Ectodermal cell (in vitro differentiated cells): ENCODE data around the gene SMIM26. TPM values are rescaled to one million over a fixed set of nuclear protein-coding genes. Genes with fewer than 3 reads are reported as not detected.
"Not testable (repeated sequence)": the region's sequence is repeated elsewhere in the genome, so short reads cannot be mapped to it uniquely, and the experiment has no call there.

Source experiments
- H3K27ac ChIP-seq: 2 replicates; pipeline ENCODE4 v1.7.0; 2013; ENCODE audit warnings: mild to moderate bottlenecking, low read depth, low read length; ENCODE audit not compliant: insufficient read depth, poor library complexity, severe bottlenecking
- H3K27me3 ChIP-seq: 2 replicates; pipeline ENCODE4 v1.7.0; 2013; ENCODE audit warnings: mild to moderate bottlenecking, low read length; ENCODE audit not compliant: insufficient read depth, control insufficient read depth, poor library complexity, severe bottlenecking
- H3K36me3 ChIP-seq: one replicate; pipeline ENCODE4 v1.7.0; 2013; ENCODE audit warnings: low read length; ENCODE audit not compliant: control insufficient read depth, insufficient read depth
- H3K4me1 ChIP-seq: one replicate; pipeline ENCODE4 v1.7.0; 2013; ENCODE audit warnings: low read length; ENCODE audit not compliant: control insufficient read depth, insufficient read depth
- H3K4me3 ChIP-seq: 2 replicates; pipeline ENCODE4 v1.7.0; 2013; ENCODE audit warnings: low read depth, low read length, control low read depth; ENCODE audit not compliant: insufficient read depth
- H3K9me3 ChIP-seq: 2 replicates; pipeline ENCODE4 v1.7.0; 2013; ENCODE audit warnings: mild to moderate bottlenecking, low read length, moderate library complexity; ENCODE audit not compliant: control insufficient read depth
- WGBS, 2 experiments: methylation state at CpG; one replicate each; pipeline ENCODE4 v1.1.7; 2013; ENCODE audit warnings: missing lambda C conversion rate in 2 of 2; 5-methylcytosine and 5-hydroxymethylcytosine counted together
- polyA plus RNA-seq, 4 experiments: library from polyadenylated mRNA; stranded (reverse); fragments of 50-300 nt; gene quantifications; one replicate each; pipeline ENCODE4 v1.2.3, GENCODE V29; 2013

SMIM26 gene
- 82.1 TPM for polyA plus RNA-seq (2013, experiment 1 of 4)
- 87.3 TPM for polyA plus RNA-seq (2013, experiment 2 of 4)
- polyA plus RNA-seq (2013, experiment 3 of 4): 106 TPM
- 116 TPM for polyA plus RNA-seq (2013, experiment 4 of 4)

GRCh38 chr20:18566892-18567738, at the start of gene SMIM26:
TSS of gene SMIM26 (plus strand) at chr20:18567432. CDS start at chr20:18567479, 47 bp downstream.
- 1% methylated on average over 49 to 51 of the region's 51 CpGs for WGBS, 2 experiments
- H3K4me1 ChIP-seq: no peaks in the 10 kb centered on the region

GRCh38 chr20:18522066-18522465, 45.2 kb upstream of the SMIM26 start:
- not testable (repeated sequence) for H3K4me3 ChIP-seq, H3K27ac ChIP-seq, H3K4me1 ChIP-seq, H3K27me3 ChIP-seq, H3K9me3 ChIP-seq
- H3K36me3 ChIP-seq: peaks cover 20% of the 10 kb centered on the region
- 82 to 89% methylated on average over 9 of the region's 9 CpGs for WGBS, 2 experiments

More at GRCh38 chr20:18566892-18567738, at the start of gene SMIM26:
- Histone ChIP-seq H3K9me3 (no peaks in the 10 kb centered on the region), H3K27me3 (no peaks in the 10 kb centered on the region), H3K27ac (peak within 1 kb of the TSS; percentile 30), H3K36me3 (peaks cover 12% of the 10 kb centered on the region), H3K4me3 (peak within 1 kb of the TSS; percentile 74)

GRCh38 chr20:18523066-18523465, 44.2 kb upstream of the SMIM26 start:
- WGBS, 2 experiments: 90 to 99% methylated on average over 2 of the region's 2 CpGs
- no peak overlapping the region for H3K27ac ChIP-seq
- no peaks in the 10 kb centered on the region for H3K4me1 ChIP-seq
- peaks cover 24% of the 10 kb centered on the region for H3K36me3 ChIP-seq
- H3K9me3 ChIP-seq: no peaks in the 10 kb centered on the region
- no peak overlapping the region for H3K4me3 ChIP-seq
- no peaks in the 10 kb centered on the region for H3K27me3 ChIP-seq

- no peak overlapping the region for H3K27ac ChIP-seq
- no peaks in the 10 kb centered on the region for H3K27me3 ChIP-seq
- H3K36me3 ChIP-seq: peaks cover 38% of the 10 kb centered on the region
- H3K9me3 ChIP-seq: no peaks in the 10 kb centered on the region
- WGBS, 2 experiments: 96 to 100% methylated on average over 1 of the region's 1 CpG
- no peaks in the 10 kb centered on the region for H3K4me1 ChIP-seq
- no peak overlapping the region for H3K4me3 ChIP-seq
These were observed 42.6 kb upstream of the SMIM26 start for GRCh38 chr20:18524646-18525045.

- H3K36me3 ChIP-seq: peaks cover 51% of the 10 kb centered on the region
- not testable (repeated sequence) for H3K27ac ChIP-seq, H3K4me1 ChIP-seq, H3K9me3 ChIP-seq, H3K4me3 ChIP-seq, H3K27me3 ChIP-seq
- WGBS, 2 experiments: 79 to 81% methylated on average over 14 of the region's 14 CpGs
These were observed 40.5 kb upstream of the SMIM26 start for GRCh38 chr20:18526761-18527160.

- no peaks in the 10 kb centered on the region for H3K27me3 ChIP-seq
- H3K4me1 ChIP-seq: no peaks in the 10 kb centered on the region
- 93 to 97% methylated on average over 2 of the region's 2 CpGs for WGBS, 2 experiments
- no peaks in the 10 kb centered on the region for H3K9me3 ChIP-seq
- no peak overlapping the region for H3K27ac ChIP-seq
- peaks cover 51% of the 10 kb centered on the region for H3K36me3 ChIP-seq
- no peak overlapping the region for H3K4me3 ChIP-seq
These were observed 39.9 kb upstream of the SMIM26 start for GRCh38 chr20:18527339-18527738.

GRCh38 chr20:18527836-18528235, 39.4 kb upstream of the SMIM26 start:
- Histone ChIP-seq H3K36me3 (peaks cover 54% of the 10 kb centered on the region), H3K27me3 (no peaks in the 10 kb centered on the region)

GRCh38 chr20:18529041-18529440, 38.2 kb upstream of the SMIM26 start:
- Histone ChIP-seq H3K4me3 (no peak overlapping the region), H3K4me1 (no peaks in the 10 kb centered on the region), H3K27ac (no peak overlapping the region), H3K27me3 (no peaks in the 10 kb centered on the region), H3K36me3 (peaks cover 66% of the 10 kb centered on the region), H3K9me3 (no peaks in the 10 kb centered on the region)

More at GRCh38 chr20:18527836-18528235, 39.4 kb upstream of the SMIM26 start:
- Histone ChIP-seq H3K27ac (no peak overlapping the region), H3K9me3 (no peaks in the 10 kb centered on the region), H3K4me1 (no peaks in the 10 kb centered on the region), H3K4me3 (no peak overlapping the region)
- WGBS, 2 experiments: 93 to 99% methylated on average over 2 of the region's 2 CpGs

- 95 to 97% methylated on average over 6 of the region's 6 CpGs for WGBS, 2 experiments
- H3K4me3 ChIP-seq: no peak overlapping the region
- H3K27ac ChIP-seq: no peak overlapping the region
- H3K9me3 ChIP-seq: no peaks in the 10 kb centered on the region
- H3K36me3 ChIP-seq: peaks cover 48% of the 10 kb centered on the region
- no peaks in the 10 kb centered on the region for H3K4me1 ChIP-seq
- H3K27me3 ChIP-seq: no peaks in the 10 kb centered on the region
These were observed 34.6 kb upstream of the SMIM26 start for GRCh38 chr20:18532626-18533025.

- Histone ChIP-seq H3K4me1 (no peaks in the 10 kb centered on the region), H3K9me3 (no peaks in the 10 kb centered on the region), H3K36me3 (peaks cover 47% of the 10 kb centered on the region), H3K27ac (no peak overlapping the region), H3K4me3 (no peak overlapping the region), H3K27me3 (no peaks in the 10 kb centered on the region)
- WGBS, 2 experiments: 91 to 93% methylated on average over 1 of the region's 1 CpG
These were observed 33.7 kb upstream of the SMIM26 start for GRCh38 chr20:18533491-18533890.
